AG04449 (cell line): Measurements from ENCODE around the gene NME4.

Experiments used
- CTCF ChIA-PET: fragments of 350-600 bp; formaldehyde crosslinking; extraction: SDS; loops from one replicate; lab custom pipeline; 2021; ENCODE audit warnings: antibody characterized with exemption; lab: Yijun Ruan, JAX
- POLR2A ChIA-PET: fragments of 400-600, 350-600 bp; formaldehyde crosslinking; extraction: SDS; loops from one replicate; lab custom pipeline; 2020; ENCODE audit warnings: antibody characterized with exemption, inconsistent platforms; lab: Yijun Ruan, JAX
- DNase-seq: peaks from one replicate; pipeline ENCODE4 v3.0.0-alpha.2; 2010; ENCODE audit warnings: low read depth, low spot score
- H3K4me3 ChIP-seq: 2 replicates; pipeline ENCODE4 v1.5.1; 2011; ENCODE audit warnings: low read depth, mild to moderate bottlenecking, control low read depth, low read length
- TF ChIP-seq, protein P1 (sequence below): IDR thresholded peaks from one replicate; pipeline ENCODE4 v1.5.1; 2011; ENCODE audit warnings: mild to moderate bottlenecking, moderate library complexity, low read length, control low read depth, inconsistent platforms; ENCODE audit not compliant: insufficient read depth; ENCODE audit errors: missing control alignments

NME4 gene

DNA sequence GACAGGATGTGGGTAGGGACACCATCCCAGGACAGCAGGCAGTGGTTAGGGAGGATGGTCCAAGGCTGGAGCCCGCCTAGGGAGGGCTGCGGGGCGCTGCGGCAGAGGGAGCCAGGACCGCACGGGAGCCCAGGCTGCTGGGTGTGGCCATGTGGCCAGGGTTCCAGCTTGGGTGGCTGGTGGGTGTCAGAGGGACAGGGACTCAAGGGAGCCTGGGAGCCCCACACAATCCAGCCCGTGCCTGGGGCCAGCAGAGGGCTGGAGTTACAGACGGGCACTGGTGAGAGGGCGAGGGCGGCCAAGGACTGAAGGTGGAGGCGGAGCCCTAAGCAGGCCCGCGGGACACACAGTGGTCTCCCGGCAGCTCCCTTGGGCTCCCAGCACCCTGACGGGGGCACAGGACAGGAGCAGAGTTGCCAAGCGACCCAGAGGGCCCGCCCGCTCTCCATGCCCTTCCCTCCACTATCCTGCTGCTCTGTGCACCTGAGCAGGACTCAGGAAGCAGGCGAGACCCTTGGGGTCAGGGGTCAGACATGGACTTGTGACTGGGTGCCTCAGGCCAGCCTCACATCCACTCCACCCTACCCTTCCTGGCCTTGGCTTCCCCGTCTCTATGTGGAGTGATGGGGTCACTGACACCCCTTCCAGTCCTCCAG, 33.8 kb upstream of the NME4 start:
- POLR2A ChIA-PET: no interaction called here

DNA sequence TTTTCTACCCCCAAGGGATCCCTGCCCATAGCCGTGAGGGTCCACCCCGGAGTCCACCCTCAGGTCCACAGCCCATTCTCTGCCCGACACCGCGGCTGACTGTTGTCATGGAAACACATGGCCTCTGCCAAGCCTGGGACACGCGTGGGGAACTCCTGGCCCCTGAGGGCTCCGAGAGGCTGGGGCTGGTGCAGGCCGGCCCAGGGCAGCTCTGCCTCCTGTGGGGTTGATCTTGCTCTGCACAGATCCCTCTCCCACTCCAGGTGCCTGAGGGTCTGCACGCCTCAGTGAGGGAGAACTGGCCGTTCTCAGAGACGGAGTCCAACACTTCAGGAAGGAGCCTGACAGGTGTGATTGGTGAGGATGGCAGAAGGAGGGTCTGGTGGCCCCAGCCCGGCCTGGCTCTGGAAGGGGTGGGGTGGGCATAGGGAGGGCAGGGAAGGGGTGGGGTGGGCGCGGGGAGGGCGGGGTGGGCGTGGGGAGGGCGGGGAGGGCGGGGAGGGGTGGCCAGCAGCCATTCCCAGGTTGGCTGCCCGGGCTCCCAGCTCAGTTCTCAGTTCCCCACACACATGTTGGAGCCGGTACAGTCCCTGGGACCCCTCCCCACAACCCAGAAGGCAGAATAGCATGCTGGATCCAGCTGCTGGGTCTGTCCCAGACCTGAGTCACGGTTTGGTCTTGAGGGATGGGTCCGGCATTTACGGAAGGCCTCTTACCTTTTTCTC, 33.1 kb upstream of the NME4 start:
- TF ChIP-seq, protein P1, sequence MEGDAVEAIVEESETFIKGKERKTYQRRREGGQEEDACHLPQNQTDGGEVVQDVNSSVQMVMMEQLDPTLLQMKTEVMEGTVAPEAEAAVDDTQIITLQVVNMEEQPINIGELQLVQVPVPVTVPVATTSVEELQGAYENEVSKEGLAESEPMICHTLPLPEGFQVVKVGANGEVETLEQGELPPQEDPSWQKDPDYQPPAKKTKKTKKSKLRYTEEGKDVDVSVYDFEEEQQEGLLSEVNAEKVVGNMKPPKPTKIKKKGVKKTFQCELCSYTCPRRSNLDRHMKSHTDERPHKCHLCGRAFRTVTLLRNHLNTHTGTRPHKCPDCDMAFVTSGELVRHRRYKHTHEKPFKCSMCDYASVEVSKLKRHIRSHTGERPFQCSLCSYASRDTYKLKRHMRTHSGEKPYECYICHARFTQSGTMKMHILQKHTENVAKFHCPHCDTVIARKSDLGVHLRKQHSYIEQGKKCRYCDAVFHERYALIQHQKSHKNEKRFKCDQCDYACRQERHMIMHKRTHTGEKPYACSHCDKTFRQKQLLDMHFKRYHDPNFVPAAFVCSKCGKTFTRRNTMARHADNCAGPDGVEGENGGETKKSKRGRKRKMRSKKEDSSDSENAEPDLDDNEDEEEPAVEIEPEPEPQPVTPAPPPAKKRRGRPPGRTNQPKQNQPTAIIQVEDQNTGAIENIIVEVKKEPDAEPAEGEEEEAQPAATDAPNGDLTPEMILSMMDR: no peak
- ChIA-PET POLR2A (no interaction called here), CTCF (interaction anchor here (2.2 to 3.8 kb wide), 3 partner anchors 183 to 267 kb away, joined by 4 to 44 read pairs (median 10); no protein-coding TSS in a partner anchor)
- no peak overlapping the region for H3K4me3 ChIP-seq
- DNase-seq: no peak

More for the DNA sequence above, 33.8 kb upstream of the NME4 start:
- TF ChIP-seq, protein P1: no peak
- CTCF ChIA-PET: interaction anchor here (0.8 to 3.8 kb wide), 9 partner anchors 9 to 298 kb away, joined by 3 to 44 read pairs (median 6); partner anchors contain the start of genes AXIN1 and FAM234A
- no peak for DNase-seq
- no peak overlapping the region for H3K4me3 ChIP-seq

DNA sequence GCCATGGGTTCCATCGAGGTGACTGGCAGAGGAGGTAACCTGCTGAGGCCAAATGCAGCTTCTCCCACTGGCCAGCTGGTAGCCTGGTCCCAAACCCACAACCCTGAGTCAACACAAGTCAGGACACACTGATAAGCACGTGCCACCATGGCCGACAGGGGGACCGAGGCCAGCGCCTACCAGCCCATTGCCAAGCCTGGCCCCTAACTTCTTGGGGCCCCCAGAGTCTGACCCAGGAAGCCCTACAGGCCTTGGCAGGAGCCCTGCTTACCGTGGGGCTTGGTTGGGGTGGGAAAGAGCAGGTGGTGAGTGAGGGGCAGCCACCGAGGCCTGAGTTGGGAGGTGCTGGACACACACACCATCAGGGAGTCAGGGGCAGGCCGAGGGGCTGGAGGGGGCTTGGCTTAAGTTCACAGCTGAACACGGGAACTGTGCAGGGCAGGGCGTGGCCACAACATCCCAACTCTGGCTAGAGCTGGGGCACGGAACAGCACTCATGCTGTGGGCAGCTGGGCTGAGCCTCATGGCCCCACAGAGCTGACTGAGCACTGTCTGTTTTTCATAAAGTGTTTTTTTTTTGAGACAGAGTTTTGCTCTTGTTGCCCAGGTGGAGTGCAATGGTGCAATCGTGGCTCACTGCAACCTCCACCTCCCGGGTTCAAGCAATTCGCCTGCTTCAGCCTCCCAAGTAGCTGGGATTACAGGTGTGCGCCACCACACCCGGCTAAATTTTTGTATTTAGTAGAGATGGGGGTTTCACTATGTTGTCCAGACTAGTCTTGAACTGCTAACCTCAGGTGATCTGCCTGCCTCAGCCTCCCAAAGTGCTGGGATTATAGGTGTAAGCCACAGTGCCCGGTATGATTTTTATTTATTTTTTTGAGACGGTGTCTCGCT, 32.2 kb upstream of the NME4 start:
- DNase-seq: no peak
- no peak overlapping the region for H3K4me3 ChIP-seq
- CTCF ChIA-PET: interaction anchor here (0.7 to 3.3 kb wide), 4 partner anchors 10 to 268 kb away, joined by 3 to 10 read pairs (median 3); no protein-coding TSS in a partner anchor
- TF ChIP-seq, protein P1: no peak
- POLR2A ChIA-PET: no interaction called here

DNA sequence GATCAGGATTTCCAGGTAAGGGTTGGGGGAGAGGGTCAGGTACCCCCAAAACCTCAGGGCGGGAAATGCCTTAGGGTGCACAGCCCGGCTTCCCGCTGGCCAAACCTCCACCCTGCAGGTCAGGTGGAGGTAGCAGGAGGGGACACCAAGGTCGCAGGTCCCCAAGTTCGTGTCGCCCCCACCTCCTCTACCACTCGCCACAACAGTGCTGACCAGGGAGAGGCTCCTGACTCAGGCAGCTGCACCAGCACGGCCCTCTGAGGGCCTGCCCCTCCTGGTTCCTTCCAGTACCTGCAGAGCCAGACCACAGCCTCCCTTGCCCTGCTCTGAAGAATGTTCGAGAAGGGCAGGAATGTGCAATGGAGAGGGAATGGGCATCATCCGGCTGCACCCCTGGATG, 30.5 kb upstream of the NME4 start:
- H3K4me3 ChIP-seq: no peak overlapping the region
- CTCF ChIA-PET: no interaction called here

DNA sequence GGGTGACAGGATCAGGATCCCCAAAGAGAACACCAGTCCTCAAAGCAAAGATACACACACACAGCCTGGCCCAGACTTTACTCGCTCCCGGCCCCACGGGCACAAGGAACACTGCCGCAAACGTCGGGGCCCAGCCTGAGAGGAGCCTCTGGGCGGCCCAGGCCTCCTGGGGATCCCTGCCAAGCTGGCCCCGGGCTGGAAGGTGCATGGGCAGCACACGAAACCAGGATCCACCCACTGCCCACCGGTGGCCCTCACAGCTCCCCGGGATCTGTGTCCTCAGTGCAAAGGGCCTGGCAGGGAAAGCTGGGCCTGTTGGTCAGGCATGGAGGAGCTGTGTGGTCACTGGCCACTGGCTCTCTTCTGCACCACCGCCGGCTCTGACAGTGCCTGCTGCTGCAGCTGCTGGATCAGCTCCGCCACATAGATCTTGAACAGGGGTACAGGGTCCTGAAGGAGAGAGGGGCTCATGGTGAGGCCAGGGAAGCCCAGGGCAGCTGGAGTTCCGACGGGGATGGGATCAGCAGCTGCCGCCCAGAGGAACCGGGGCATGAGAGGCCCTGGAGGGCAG, 29.6 kb upstream of the NME4 start:
- CTCF ChIA-PET: no interaction called here
- POLR2A ChIA-PET: no interaction called here

More for the DNA sequence above, 30.5 kb upstream of the NME4 start:
- TF ChIP-seq, protein P1: no peak
- POLR2A ChIA-PET: no interaction called here
- DNase-seq: no peak

More for the DNA sequence above, 29.6 kb upstream of the NME4 start:
- no peak for DNase-seq
- H3K4me3 ChIP-seq: no peak overlapping the region
- TF ChIP-seq, protein P1: no peak
